GM20000 (cell line): ENCODE results near the gene CAP2.

ENCODE experiments used
- DNase-seq: peaks from one replicate; pipeline ENCODE4 v3.0.0; 2012; ENCODE audit warnings: low spot score
- CTCF ChIP-seq: IDR thresholded peaks from 2 replicates; pipeline ENCODE4 v1.5.1; 2012; ENCODE audit warnings: mild to moderate bottlenecking, control low read depth; ENCODE audit errors: extremely low read depth, missing control alignments

CAP2 gene

GRCh38 chr6:17454316-17455005, 61.1 kb downstream of the CAP2 start:
- no peak for TF ChIP-seq CTCF
- no peak for DNase-seq

GRCh38 chr6:17455919-17456318, 62.5 kb downstream of the CAP2 start:
- TF ChIP-seq CTCF, result no peak
- no peak for DNase-seq

- TF ChIP-seq CTCF, result no peak
- no peak for DNase-seq
Measured at GRCh38 chr6:17456711-17457110, 63.3 kb downstream of the CAP2 start.

- no peak for DNase-seq
- no peak for TF ChIP-seq CTCF
Measured at GRCh38 chr6:17457405-17457804, 64.0 kb downstream of the CAP2 start.

- TF ChIP-seq CTCF, result no peak
- no peak for DNase-seq
Measured at GRCh38 chr6:17457956-17458355, 64.6 kb downstream of the CAP2 start.

GRCh38 chr6:17458966-17459365, 65.6 kb downstream of the CAP2 start:
- DNase-seq, result no peak
- TF ChIP-seq CTCF, result no peak

- DNase-seq, result no peak
- no peak for TF ChIP-seq CTCF
Measured at GRCh38 chr6:17460862-17461261, 67.5 kb downstream of the CAP2 start.
